GM19240 (cell line): ENCODE data around the gene KRT6A.
"Not testable (repeated sequence)": the region's sequence is repeated elsewhere in the genome, so short reads cannot be mapped to it uniquely, and the experiment has no call there.

Source experiments
- DNase-seq: peaks from one replicate; pipeline ENCODE4 v3.0.0; 2011; ENCODE audit warnings: low spot score; ENCODE audit not compliant: insufficient read length

KRT6A gene

DNA sequence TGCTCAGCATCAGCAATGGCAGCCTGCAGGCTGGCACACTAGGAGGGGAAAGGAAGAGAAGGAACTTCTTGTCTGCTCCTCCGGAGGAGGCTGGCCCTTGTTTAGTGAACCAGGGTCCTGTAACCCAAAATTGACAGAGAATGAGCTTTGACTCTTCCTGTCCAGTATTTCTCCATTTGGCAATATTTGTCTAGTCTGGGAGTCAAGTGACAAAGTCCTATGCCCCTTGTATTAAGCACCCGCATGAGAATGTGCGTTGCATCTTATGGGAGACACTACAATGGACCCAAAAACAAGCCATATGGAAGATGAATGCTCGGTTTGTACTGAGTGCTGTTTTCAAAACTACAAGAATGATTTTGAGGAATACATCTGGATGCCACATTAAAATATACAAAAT lies 23.2 kb downstream of the KRT6A start:
- DNase-seq, result no peak

DNA sequence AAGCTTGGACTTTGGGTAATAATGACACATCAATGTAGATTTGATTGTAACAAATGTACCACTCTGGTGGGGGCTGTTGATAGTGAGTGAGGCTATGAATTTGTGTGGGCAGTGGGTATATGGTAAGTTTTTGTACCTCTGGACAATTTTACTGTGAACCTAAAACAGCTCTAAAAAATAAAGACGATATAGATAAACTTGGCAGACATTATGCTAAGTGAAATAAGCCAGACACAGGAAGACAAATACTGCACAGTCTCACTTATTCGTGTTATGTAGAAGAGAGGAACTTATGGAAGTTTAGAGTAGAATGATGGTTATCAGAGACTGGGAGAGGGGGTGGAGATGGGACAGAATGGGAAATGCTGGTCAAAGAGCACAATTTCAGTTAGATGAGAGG lies 28.2 kb downstream of the KRT6A start:
- no peak for DNase-seq

DNA sequence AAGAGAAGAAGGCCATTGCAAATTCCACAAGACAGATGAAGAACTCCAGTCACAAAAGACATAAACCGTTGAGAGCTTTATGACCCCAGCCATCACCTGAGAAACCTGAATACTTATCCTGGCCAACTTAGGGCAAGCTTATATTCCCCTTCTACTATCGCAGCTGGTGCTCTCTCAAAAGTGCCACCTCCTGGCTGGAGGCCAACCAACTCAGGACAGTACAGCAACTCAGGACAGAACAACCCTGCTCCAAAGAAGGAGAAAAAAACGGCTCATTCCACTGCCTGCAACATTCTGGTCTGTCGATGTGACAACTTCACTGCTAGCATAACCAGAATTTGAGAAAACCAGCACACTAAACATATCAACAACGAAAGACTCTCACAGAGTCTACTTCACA lies 31.4 kb downstream of the KRT6A start:
- no peak for DNase-seq

DNA sequence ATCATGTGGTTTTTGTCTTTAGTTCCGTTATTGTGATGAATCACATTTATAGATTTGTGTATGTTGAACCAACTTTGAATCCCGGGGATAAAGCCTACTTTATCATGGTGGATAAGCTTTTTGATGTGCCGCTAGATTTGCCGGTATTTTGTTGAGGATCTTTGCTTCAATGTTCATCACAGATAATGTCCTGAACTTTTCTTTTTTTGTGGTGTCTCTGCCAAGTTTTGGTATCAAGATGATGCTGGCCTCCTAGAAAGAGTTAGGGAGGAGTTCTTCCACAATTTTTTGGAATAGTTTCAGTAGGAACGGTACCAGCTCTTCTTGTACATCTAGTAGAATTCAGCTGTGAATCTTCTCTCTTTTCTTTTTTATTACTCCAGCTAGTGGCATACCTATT lies 34.2 kb downstream of the KRT6A start:
- no peak for DNase-seq

DNA sequence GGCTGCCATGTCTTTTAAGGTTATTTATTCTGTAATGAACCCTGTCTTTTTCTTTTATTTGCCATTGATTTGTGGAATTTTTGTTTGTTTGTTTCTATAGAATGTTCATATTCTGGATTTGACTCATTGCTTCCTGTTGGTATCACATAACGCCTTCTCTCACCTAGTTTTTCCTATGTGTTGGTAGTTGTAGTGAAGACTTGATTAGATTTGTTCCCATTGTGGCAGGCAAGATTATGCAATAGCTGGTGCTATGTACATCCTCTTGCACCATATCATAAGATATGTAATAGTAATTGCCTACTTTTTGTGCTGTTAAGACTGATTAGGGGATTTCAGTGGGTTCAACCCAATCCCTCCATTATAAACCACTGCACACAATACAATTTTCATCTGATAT lies 37.2 kb downstream of the KRT6A start:
- no peak for DNase-seq

DNA sequence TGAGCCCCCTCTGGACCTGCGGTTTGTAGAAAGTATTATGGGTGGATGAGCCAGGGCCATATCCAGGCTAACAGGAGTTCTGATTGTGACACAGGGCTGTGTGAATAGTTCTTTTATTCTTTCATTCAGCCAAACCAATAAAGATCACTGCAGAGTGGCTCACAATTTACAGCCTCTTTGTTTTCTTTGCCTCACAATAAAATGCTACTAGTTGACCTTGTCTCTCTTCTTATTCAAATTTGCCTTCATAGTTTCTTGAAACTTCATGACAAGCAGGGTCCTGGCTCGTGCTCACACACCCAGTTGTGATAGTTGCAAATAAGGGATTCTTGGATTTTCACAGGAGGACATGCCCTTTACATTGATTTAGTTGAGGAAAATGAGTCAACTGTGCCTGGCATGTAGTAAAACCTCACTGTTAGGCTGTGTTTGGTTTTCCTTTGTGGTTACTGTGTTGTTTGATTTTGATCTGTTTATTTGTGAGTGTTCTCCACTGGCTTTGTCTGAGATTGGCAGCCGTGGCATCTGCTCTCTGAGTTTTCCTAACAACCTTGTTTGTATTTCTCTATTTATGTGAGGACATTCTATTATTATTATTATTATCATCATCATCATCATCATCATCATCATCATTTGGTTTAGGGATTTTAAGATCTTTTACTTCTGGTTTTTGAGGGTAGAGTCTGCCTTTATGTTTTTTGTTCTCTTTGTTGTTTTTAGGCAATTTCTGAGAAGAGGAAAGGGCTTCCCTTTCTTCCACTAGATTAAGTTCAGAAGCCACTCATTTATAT lies 38.5 kb downstream of the KRT6A start:
- DNase-seq, result no peak

DNA sequence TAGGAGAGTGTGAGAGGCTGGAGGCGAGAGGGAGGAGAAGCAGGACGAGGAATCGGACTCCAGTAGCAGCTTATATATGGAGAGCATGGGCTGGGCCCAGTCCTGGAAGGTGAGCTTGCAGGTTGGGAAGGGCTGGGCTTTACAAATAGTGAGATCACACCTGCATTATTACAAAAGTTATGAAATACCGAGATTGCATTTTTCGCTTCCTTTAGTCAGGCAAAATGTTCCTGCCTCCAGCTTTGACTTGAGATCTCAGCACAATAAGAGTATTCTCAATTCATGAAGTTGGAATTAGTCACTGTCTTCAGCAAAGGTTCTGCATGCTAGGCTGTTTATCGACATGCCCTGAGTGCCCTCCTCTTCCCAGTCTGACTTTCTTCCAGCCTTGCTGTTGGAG lies 41.0 kb downstream of the KRT6A start, which contains the start of gene KRT6B:
KRT6B (minus strand) TSS at position 46 of the 400 bp plus-strand sequence. CDS start 68 bp downstream, outside the sequence.
- no peak for DNase-seq

DNA sequence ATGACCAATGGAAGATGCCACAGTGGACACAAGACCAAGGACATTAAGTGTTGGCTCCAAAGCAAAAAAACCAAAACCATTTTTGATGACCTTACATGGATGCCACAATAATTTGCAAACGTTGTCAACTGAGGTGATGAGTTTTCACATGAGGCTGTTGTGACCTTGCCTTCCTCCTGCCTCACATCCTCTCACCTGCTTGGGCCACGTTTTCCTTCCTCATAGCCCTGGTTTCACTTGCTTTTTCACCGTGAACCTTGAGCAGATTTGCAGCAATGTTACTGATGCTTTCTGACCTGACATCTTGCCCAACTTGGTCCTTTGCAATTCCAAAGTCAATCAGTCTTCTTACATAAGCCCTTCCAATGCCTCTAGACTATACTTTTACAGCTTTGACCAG lies 44.8 kb downstream of the KRT6A start:
- no peak for DNase-seq

DNA sequence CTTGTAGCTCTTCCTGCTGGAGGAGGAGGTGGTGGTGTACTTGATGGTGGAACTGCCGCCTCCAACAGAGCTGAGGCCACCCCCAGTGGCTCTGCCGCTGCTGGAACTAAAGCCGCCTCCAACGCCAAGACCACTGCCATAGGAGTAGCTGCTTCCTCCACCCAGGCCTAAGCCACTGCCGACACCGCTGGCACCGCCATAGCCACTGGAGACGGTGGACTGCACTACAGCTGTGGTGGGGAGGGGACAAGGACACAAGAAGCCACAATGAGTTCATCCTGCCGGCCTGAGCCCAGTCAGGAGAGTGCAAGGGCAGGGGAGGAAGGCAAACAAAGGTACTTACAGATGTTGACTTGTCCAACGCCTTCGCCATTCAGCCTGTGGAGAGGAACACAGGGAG lies 45.9 kb downstream of the KRT6A start:
- DNase-seq, result not testable (repeated sequence)

DNA sequence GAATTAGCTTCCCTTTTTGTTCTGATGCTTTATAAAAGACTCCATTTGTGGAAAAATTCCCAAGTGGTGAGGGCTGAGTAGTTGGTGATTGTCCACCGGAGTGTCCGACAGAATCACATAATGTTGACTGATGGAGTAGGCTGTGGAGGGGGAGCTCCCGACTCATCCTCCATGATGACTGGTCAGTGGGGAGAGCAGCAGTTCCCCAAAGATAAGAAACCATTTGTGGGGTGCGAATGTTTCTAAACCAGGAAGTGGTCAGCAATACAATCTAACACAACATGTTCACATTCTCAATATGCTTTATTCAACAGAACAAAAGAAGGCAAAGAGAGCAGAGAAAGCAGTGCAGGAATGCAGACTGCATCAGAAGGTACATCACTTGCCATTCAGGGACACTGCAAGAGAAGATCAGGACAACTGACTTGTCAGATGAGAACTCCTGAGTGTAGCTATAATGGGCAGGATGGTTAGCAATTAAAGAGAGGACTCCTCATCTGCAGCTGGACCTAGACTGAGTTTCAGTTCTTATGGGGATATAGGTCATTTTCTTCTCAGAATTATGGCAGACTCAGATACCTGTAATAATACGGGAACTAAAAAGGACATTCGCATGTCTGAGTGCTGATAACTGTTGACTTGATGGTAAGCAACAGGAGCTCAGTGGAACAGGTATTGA lies 46.6 kb downstream of the KRT6A start:
- no peak for DNase-seq

DNA sequence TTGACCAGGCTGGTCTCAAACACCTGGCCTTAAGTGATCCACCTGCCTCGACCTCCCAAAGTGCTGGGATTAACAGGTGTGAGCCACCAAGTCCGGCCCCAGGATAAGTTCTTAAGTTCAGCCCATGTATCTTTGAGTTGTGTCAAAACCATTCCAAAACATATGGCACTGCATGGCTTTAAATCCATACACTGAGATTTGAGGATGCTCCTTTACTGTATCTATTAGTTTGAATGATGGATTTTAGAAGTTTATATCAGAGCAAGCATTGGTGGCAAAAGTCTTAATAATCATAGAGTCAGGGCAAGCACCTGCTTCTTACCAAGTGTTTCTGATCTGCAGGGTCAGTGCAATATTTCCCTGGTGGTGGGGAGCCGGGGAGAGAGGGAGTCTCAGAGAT lies 47.2 kb downstream of the KRT6A start:
- no peak for DNase-seq

DNA sequence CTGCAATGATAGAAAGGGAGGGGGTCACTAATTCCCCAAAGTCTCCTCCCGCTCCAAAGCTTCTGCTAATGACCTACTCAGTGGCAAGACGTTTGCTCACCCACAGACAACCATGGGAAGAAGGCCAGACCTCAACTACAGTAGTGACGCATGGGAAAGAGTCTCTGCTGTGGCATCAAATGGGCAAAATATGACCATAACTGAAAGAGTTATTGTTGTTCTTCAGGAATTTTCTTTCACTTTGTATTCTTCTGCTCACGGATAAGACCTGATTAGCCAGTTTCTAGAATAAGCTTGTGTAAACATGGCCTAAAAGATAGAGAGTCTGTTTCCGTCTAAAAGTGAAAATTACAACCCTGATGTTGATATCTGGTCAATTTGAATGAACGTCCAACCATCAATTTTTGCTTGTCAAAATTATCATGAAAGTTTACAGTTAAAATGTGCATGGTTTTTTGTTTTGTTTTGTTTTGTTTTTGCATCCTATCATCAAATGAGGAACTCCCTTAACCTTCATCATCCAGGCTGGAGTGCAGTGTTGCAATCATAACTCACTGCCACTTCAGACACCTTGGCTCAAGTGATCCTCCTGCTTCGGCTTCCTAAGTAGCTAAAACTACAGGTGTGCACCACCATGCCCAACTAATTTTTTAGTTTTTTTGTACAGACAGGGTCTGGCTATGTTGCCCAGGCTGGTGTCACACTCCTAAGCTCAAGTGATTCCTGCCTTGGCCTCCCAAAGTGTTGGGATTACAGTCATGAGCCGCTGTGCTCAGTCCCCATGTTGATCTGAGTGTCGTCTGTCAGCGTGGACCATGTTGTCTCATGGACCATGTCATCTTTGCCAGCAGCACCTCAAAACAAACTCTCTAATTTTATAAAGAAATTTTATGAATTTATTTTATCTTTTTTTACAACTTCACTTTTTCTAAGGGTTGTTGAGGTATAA lies 48.1 kb downstream of the KRT6A start:
- DNase-seq, result no peak

DNA sequence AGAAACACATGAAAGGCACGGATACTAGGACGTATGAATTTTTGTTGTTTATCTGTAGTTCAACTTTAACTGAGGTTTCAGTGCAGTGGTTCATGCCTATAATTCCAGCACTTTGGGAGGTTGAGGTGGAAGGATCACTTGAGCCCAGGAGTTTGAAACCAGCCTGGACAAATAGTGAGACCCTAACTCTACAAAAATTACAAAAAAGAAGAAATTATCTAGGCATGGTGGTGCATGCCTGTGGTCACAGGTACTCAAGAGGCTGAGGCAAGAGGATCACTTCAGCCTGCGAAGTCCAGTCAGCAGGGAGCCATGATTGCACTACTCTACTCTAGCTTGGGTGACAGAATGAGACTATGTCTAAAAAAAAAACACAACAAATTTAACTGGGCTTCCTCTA lies 49.1 kb downstream of the KRT6A start:
- no peak for DNase-seq

DNA sequence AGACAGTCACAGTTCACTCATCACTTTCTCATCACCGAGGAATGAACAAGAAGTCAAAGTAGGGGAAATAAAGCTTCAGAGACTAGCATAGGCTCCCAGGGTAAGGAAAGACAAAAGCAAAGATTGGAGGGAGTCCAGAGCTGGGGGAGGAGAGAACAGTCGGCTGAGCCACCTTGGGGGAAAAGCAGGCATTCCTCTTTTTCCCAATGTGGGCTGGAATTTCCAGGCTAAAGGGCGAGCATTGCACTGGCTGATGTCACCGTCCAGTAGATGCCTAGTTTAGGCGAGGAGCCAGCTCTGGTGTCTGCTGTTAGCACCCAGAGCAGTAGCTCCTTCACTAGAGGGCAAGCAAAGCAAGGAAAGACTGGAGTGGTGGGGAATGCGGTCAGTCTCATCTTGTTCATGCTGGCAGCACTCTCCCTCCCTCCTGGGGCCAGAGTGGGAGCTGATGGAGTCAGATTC lies 50.4 kb downstream of the KRT6A start:
- no peak for DNase-seq

DNA sequence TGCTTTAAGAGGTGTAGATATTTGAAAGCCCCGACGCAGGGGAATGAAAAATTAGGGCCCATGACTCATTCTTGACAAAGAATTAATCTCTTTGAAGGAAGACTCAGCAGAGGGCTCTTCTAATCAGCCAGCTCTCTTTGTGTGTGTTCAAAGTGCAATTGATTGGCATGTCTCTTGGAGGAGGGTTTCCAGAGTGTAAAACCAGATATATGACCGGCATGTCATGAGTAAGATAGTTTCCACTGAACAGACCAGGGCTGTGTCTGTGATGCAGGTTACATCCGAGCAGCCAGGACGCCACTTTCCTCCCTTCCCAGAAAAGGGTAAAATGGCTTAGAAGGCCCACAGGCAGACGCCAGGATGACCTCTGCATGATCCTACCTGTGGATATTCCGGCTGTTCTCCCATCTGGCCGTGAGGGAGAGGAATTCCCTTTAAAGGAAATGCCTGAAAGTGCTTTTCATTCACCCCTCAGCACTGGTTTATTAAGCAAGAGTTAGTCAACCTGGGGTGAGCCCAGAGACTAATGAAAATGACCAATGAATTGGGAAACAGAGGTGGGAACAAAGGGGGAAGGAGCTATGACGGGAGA lies 51.6 kb downstream of the KRT6A start:
- no peak for DNase-seq

DNA sequence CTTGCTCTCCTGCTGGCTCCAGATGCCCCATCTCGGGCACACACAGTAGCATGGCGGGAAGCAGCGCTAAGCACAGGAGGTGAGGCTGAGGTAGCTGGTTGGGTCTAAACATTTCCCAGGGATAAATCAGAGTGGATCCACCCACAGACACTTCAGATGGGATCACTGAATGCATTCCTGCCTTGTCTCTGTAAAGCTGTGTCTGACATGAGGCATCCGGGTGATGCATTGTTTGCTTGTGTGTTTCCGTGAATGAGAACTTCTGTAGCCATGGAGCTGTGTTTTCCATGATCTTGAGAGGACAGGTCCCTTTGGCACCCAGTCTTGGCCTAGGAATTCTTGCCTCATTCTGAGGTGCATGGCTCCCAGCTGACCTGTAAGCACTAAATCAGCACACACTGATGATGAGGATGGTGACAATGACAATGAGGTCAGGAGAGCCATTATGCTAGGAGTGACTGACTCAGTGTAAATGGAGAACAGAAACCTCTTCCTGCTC lies 52.2 kb downstream of the KRT6A start:
- DNase-seq, result no peak

DNA sequence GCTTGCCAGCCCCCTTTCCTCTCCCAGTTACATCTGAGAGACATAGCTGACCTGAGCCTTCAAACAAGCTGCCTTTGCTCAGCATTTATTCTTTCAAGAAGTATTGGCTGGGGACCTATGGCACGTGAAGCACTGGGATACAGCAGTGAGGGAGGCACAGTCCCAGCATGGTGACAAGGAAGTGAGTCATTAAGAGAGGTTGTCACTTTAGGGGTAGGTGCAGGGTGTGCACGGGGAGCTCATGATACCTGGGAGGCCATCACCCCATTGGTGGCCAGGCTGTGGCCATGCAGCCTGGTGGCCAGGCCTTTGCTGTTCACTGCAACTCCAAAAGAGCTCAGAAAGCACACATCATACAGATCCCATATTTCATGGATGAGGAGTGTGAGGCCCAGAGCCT lies 53.2 kb downstream of the KRT6A start:
- DNase-seq, result no peak

DNA sequence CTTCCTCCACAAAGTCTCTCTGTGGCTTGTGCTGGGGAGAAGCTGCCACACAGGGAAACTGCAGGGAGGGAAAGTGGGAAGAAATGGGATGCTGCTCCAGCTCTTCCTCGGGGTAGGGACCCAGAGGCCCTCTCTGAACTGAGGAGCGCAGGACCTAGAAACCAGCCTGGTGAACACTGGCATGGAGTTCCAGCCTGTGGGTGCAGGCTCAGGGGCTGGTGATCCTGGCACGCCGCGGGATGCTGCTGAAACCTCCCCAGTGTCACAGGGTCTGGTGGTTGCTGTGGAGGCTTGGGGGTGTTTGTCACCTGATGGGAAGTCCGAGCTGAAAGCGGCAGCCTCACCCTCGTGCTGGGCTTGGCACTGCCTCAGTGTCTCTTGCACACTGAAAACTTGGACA lies 53.6 kb downstream of the KRT6A start:
- DNase-seq, result no peak

DNA sequence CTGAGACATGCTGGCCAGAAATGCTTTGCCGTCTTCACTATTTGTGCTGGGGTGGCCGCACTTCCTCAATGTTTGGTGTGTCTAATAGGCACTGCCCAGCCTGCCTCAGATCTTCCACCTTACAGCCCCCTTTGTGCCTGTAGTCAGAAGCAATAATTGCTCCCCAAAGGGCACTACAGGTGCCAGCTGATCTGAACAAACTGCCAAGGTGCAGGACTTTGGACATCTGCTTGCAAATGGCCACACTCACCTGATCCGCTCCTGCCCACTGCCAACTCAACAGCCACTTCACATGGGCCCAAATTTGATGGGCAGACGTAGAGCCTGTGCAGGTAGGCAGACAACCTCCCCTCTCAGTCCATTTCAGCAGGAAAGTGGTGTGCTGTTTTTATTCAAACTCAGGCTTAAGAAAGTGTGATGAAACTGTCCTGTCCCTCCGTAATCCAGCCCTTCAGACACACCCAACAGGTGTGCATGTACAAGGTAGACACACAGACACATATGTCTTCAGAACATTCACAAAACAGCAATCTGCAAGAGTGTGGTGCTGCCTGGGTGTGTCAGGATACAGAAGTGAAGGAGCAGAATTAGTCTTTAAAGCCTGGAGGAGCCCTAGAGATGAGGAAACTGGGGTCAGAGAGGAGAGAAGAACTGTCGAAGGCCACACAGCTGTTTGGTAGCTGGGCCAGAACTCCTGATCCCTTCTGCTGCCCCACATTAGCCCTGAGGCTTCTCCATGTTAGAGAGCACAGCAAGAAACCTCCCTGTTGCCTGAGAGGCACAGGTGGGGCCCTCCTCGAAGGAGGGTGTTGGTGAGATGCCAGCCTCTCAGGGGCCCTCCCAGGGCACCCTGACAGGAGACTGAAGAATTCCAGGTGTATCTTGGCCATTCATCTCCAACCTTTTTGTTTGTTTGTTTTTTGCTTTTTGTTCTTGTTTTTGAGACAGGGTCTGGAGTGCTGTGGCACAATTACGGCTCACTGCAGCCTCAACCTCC lies 54.5 kb downstream of the KRT6A start:
- no peak for DNase-seq

DNA sequence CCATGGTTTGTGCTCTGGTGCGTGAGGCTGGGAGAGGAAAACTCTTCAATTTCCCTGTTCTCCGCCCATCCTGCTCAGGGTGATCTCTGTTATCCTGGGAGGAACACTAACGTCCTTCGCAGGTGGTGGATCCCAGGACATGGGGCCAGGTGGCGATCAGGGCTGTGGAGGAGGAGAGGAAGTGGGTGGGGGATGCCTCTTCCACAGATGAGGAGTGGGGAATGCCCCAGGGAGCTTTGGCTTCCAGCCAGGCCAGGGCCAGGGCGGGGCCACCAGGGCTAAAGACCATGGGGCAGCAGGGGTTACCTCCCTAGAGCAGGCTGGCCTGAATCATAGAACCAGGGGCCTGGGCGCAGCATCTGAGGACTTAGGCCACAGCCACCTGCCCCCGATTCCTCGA lies 55.5 kb downstream of the KRT6A start:
- DNase-seq, result no peak
